Vagina (tissue), 2 donors: ENCODE results near the gene TAC4.

Source experiments
- CTCF ChIP-seq, 3 experiments: fragments of 450-650 bp in 2 of 3; fragments of 200-600 bp in 1 of 3; sonication (generic) in 1 of 3; IDR thresholded peaks; one replicate each; pipeline ENCODE4 v1.5.1; 2017 to 2019; ENCODE audit warnings: antibody characterized with exemption in 3 of 3, mild to moderate bottlenecking in 2 of 3, moderate library complexity in 2 of 3
- POLR2A ChIP-seq, 2 donors: fragments of 450-650 bp; IDR thresholded peaks; one replicate each; pipeline ENCODE4 v1.6.1; 2017; ENCODE audit warnings: antibody characterized with exemption in 2 of 2, mild to moderate bottlenecking in 2 of 2, moderate library complexity in 2 of 2
- POLR2AphosphoS5 ChIP-seq, 2 donors: sonication (generic); formaldehyde crosslinking; IDR thresholded peaks; one replicate each; pipeline ENCODE4 v1.9.0; 2017; ENCODE audit warnings: antibody characterized with exemption in 2 of 2, mild to moderate bottlenecking in 2 of 2, low read depth in 1 of 2; ENCODE audit not compliant: insufficient read depth in 1 of 2

DNA sequence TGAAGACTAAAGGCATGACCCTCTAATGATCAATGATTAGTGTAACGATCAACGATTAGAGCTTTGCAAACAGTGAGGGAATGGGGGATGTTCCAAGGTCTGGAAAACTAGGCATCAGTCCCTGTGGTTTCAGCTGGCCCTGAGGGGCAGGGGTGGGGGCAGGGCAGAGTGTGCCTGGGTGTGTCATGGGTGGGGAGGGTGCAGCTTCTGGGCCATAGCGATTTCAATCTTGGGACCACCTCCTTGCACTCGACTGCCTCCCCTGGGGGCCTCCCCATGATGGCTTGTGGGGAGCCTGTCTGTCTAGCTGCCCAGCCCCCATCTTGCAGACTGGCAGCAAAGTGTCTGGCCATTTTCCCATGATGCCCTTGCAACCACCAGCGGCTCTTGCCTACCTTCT, 8.4 kb downstream of the TAC4 start:
- TF ChIP-seq CTCF (IDR thresholded peaks at IDR 0.05) (no peak), POLR2A (IDR thresholded peaks at IDR 0.05) (no peak), POLR2AphosphoS5 (IDR thresholded peaks at IDR 0.05; ENCODE audit: insufficient read depth in 1 of 2, low read depth in 1 of 2) (no peak)
